ENCODE data around the gene CMTM6.

CMTM6 gene

DNA sequence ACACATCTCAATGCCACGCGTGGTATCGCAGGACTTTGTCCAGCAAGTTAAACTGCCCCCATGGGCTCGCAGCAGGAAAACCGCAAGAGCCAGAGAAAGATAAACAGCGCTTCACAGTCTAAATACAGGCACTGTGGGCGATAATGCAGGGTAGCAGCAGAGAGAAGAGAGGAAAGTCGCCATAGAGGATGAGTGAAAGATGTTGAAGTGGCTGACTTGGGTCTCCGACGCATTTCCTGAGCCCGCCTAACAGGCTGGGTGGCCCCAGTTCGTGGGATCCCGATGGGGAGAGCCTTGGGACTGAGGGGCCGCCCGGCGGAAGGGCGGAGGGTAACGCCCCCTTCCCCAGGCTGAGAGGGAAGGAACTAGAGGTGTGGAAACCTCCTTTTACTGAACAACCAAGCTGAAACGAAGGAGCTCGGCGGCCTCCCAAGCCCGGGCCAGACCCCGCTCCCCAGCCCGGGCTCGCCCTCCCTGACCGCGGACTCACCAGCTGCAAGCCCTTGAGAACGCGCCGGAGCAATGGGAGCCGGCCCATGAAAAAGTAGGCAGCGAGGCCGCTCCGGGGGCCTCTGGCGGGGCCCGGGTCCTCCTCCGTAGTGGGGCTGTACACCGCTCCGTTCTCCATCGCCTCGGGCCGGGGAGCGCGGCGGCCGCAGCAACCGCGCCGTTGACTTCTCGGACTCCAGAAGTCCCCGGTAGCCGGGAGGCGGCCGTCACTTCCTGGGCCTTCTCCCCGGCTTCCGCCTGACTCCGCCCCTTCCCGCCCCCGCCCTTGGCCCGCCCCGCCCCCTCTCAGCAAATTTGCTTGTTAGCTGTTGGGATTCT, at the start of gene CMTM6:
Gene CMTM6 (minus strand): TSS at position 735 of the 828 bp plus-strand sequence. CDS start 107 bp downstream, at position 628.
- H3K4me1 ChIP-seq (ENCODE audit: insufficient read depth, low read length), result peaks cover 16% of the 10 kb centered on the region
- H3K4me3 ChIP-seq (ENCODE audit: low read depth in 1 of 2, low read length in 2 of 2), result peak within 1 kb of the TSS; percentile 77 to 92
- no peaks in the 10 kb centered on the region for H3K36me3 ChIP-seq (ENCODE audit: insufficient read depth, low read length)
- no peaks in the 10 kb centered on the region for H3K9me3 ChIP-seq (ENCODE audit: low read length)
- peak within 1 kb of the TSS; percentile 98 for H3K27ac ChIP-seq (ENCODE audit: low read depth, low read length)
- H3K9ac ChIP-seq (ENCODE audit: low read length), result peak within 1 kb of the TSS; percentile 70
- H3K27me3 ChIP-seq (ENCODE audit: control insufficient read depth in 1 of 2, insufficient read depth in 2 of 2, low read length in 2 of 2), result no peaks in the 10 kb centered on the region

DNA sequence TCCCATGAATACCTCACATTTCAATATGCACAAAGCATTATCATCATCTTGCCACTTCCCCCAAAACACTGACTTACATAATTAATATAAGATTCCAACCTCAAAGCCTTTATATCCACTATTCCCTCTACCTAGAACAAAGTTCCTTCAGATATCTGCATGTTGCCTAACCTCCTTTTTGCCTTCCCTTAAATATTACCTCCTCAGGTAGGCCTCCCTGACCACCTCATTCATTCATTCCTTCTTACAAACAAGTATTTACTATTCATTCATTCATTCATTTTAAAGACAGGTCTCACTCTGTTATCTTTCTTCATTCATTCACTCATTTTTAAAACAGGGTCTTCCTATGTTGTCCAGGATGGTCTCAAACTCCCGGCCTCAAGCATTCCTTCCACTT, 49.4 kb upstream of the CMTM6 start:
- H3K9ac ChIP-seq (ENCODE audit: low read length), result no peak overlapping the region
- peaks cover 6% of the 10 kb centered on the region for H3K4me1 ChIP-seq (ENCODE audit: insufficient read depth, low read length)
- H3K27ac ChIP-seq (ENCODE audit: low read depth, low read length), result no peak overlapping the region
- no peaks in the 10 kb centered on the region for H3K9me3 ChIP-seq (ENCODE audit: low read length)
- no peaks in the 10 kb centered on the region for H3K27me3 ChIP-seq (ENCODE audit: control insufficient read depth in 1 of 2, insufficient read depth in 2 of 2, low read length in 2 of 2)
- H3K36me3 ChIP-seq (ENCODE audit: insufficient read depth, low read length), result no peaks in the 10 kb centered on the region
- H3K4me3 ChIP-seq (ENCODE audit: low read depth in 1 of 2, low read length in 2 of 2), result no peak overlapping the region

- no peak overlapping the region for H3K9ac ChIP-seq (ENCODE audit: low read length)
- no peaks in the 10 kb centered on the region for H3K36me3 ChIP-seq (ENCODE audit: insufficient read depth, low read length)
- H3K4me3 ChIP-seq (ENCODE audit: low read depth in 1 of 2, low read length in 2 of 2), result no peak overlapping the region
- H3K4me1 ChIP-seq (ENCODE audit: insufficient read depth, low read length), result peaks cover 6% of the 10 kb centered on the region
- no peaks in the 10 kb centered on the region for H3K27me3 ChIP-seq (ENCODE audit: control insufficient read depth in 1 of 2, insufficient read depth in 2 of 2, low read length in 2 of 2)
- H3K9me3 ChIP-seq (ENCODE audit: low read length), result no peaks in the 10 kb centered on the region
- no peak overlapping the region for H3K27ac ChIP-seq (ENCODE audit: low read depth, low read length)
Measured at GRCh38 chr3:32551496-32551895, 48.8 kb upstream of the CMTM6 start.

GRCh38 chr3:32551087-32551486, 48.4 kb upstream of the CMTM6 start:
- Histone ChIP-seq H3K36me3 (ENCODE audit: insufficient read depth, low read length) (no peaks in the 10 kb centered on the region), H3K27ac (ENCODE audit: low read depth, low read length) (no peak overlapping the region), H3K4me3 (ENCODE audit: low read depth in 1 of 2, low read length in 2 of 2) (no peak overlapping the region), H3K9ac (ENCODE audit: low read length) (no peak overlapping the region), H3K27me3 (ENCODE audit: control insufficient read depth in 1 of 2, insufficient read depth in 2 of 2, low read length in 2 of 2) (no peaks in the 10 kb centered on the region), H3K4me1 (ENCODE audit: insufficient read depth, low read length) (peaks cover 6% of the 10 kb centered on the region), H3K9me3 (ENCODE audit: low read length) (no peaks in the 10 kb centered on the region)

- no peaks in the 10 kb centered on the region for H3K9me3 ChIP-seq (ENCODE audit: low read length)
- H3K36me3 ChIP-seq (ENCODE audit: insufficient read depth, low read length), result no peaks in the 10 kb centered on the region
- no peak overlapping the region for H3K4me3 ChIP-seq (ENCODE audit: low read depth in 1 of 2, low read length in 2 of 2)
- no peak overlapping the region for H3K9ac ChIP-seq (ENCODE audit: low read length)
- no peaks in the 10 kb centered on the region for H3K27me3 ChIP-seq (ENCODE audit: control insufficient read depth in 1 of 2, insufficient read depth in 2 of 2, low read length in 2 of 2)
- H3K4me1 ChIP-seq (ENCODE audit: insufficient read depth, low read length), result no peaks in the 10 kb centered on the region
- no peak overlapping the region for H3K27ac ChIP-seq (ENCODE audit: low read depth, low read length)
Measured at GRCh38 chr3:32545305-32545704, 42.7 kb upstream of the CMTM6 start.

DNA sequence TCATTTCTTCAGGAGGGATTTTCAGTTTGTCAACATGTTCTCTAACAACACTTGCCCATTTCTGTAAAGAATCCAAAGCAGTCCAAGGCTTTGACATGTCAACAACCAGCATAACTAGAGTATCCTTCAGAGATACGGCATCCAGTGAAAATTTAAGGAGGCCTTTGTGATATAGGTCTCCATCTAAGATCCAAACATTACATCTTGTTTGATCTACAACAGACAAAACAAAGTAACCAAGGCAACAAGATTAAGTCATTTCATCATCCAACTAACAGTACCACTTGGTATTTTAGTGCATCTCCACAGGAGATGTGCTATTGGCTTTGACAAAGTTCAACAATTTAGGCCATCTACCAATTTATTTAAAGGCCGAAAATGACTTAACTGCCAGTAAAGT, 42.2 kb upstream of the CMTM6 start:
- H3K27me3 ChIP-seq (ENCODE audit: control insufficient read depth in 1 of 2, insufficient read depth in 2 of 2, low read length in 2 of 2), result no peaks in the 10 kb centered on the region
- no peak overlapping the region for H3K4me3 ChIP-seq (ENCODE audit: low read depth in 1 of 2, low read length in 2 of 2)
- no peaks in the 10 kb centered on the region for H3K4me1 ChIP-seq (ENCODE audit: insufficient read depth, low read length)
- H3K9ac ChIP-seq (ENCODE audit: low read length), result no peak overlapping the region
- no peaks in the 10 kb centered on the region for H3K36me3 ChIP-seq (ENCODE audit: insufficient read depth, low read length)
- no peak overlapping the region for H3K27ac ChIP-seq (ENCODE audit: low read depth, low read length)
- H3K9me3 ChIP-seq (ENCODE audit: low read length), result no peaks in the 10 kb centered on the region

GRCh38 chr3:32542807-32543206, 40.2 kb upstream of the CMTM6 start:
- H3K27ac ChIP-seq (ENCODE audit: low read depth, low read length), result no peak overlapping the region
- no peaks in the 10 kb centered on the region for H3K4me1 ChIP-seq (ENCODE audit: insufficient read depth, low read length)
- H3K4me3 ChIP-seq (ENCODE audit: low read depth in 1 of 2, low read length in 2 of 2), result no peak overlapping the region
- H3K36me3 ChIP-seq (ENCODE audit: insufficient read depth, low read length), result no peaks in the 10 kb centered on the region
- H3K9me3 ChIP-seq (ENCODE audit: low read length), result no peaks in the 10 kb centered on the region
- no peak overlapping the region for H3K9ac ChIP-seq (ENCODE audit: low read length)
- H3K27me3 ChIP-seq (ENCODE audit: control insufficient read depth in 1 of 2, insufficient read depth in 2 of 2, low read length in 2 of 2), result no peaks in the 10 kb centered on the region

DNA sequence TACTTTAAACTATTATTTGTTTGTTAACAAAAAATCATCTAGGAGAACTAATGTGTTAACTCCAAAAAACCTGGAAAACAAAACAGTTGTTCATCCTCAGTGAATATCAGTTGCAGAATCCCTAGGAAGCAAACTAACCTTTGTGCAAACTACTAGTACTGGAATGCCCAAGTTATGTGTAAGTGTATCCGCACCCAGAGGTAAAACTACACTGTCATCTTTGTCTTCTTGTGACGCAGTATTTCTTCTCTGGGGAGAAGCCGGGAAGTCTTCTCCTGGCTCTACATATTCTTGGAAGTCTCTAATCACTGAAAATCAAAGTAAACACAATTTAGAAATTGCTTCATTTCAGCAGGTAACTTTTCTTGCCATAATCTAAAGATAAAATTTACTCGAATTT, 38.2 kb upstream of the CMTM6 start:
- H3K4me3 ChIP-seq (ENCODE audit: low read depth in 1 of 2, low read length in 2 of 2), result no peak overlapping the region
- no peaks in the 10 kb centered on the region for H3K4me1 ChIP-seq (ENCODE audit: insufficient read depth, low read length)
- H3K27ac ChIP-seq (ENCODE audit: low read depth, low read length), result no peak overlapping the region
- H3K9me3 ChIP-seq (ENCODE audit: low read length), result no peaks in the 10 kb centered on the region
- no peaks in the 10 kb centered on the region for H3K27me3 ChIP-seq (ENCODE audit: control insufficient read depth in 1 of 2, insufficient read depth in 2 of 2, low read length in 2 of 2)
- H3K9ac ChIP-seq (ENCODE audit: low read length), result no peak overlapping the region
- no peaks in the 10 kb centered on the region for H3K36me3 ChIP-seq (ENCODE audit: insufficient read depth, low read length)

GRCh38 chr3:32532434-32532833, 29.8 kb upstream of the CMTM6 start:
- no peak overlapping the region for H3K9ac ChIP-seq (ENCODE audit: low read length)
- peaks cover 16% of the 10 kb centered on the region for H3K36me3 ChIP-seq (ENCODE audit: insufficient read depth, low read length)
- no peaks in the 10 kb centered on the region for H3K4me1 ChIP-seq (ENCODE audit: insufficient read depth, low read length)
- no peak overlapping the region for H3K4me3 ChIP-seq (ENCODE audit: low read depth in 1 of 2, low read length in 2 of 2)
- H3K27ac ChIP-seq (ENCODE audit: low read depth, low read length), result no peak overlapping the region
- H3K27me3 ChIP-seq (ENCODE audit: control insufficient read depth in 1 of 2, insufficient read depth in 2 of 2, low read length in 2 of 2), result no peaks in the 10 kb centered on the region
- H3K9me3 ChIP-seq (ENCODE audit: low read length), result no peaks in the 10 kb centered on the region

DNA sequence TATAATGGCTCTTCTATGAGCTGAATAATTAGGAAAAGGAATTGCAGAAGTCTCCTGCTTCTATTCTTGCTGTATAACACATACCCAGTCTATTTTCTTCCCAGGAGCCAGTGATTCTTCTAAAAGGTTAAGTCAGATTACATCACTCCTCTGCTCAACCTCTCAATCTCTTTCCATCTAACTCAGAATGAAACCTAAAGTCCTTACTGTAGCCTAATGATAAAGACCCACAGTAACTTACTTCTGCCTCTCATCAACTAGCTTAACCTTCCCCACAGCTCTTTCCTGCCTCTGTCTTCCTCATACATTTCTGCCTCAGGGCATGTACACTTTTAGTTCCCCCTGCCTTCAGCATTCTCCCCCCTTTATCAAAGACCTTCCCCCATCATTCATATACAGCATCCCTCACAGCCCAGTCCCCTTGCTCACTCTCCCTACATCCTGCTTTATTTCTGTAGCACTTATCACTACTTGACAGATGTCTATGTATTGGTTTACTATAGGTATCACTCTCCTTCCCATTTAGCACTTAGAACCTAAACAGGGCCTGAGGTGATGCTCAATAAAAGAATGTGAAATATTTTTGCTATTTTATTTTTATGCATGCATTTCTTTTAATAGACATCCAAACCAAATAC, 28.5 kb upstream of the CMTM6 start:
- H3K4me3 ChIP-seq (ENCODE audit: low read depth in 1 of 2, low read length in 2 of 2), result no peak overlapping the region
- H3K9me3 ChIP-seq (ENCODE audit: low read length), result no peaks in the 10 kb centered on the region
- H3K36me3 ChIP-seq (ENCODE audit: insufficient read depth, low read length), result peaks cover 25% of the 10 kb centered on the region
- H3K9ac ChIP-seq (ENCODE audit: low read length), result no peak overlapping the region
- H3K27me3 ChIP-seq (ENCODE audit: control insufficient read depth in 1 of 2, insufficient read depth in 2 of 2, low read length in 2 of 2), result no peaks in the 10 kb centered on the region
- no peak overlapping the region for H3K27ac ChIP-seq (ENCODE audit: low read depth, low read length)
- no peaks in the 10 kb centered on the region for H3K4me1 ChIP-seq (ENCODE audit: insufficient read depth, low read length)

DNA sequence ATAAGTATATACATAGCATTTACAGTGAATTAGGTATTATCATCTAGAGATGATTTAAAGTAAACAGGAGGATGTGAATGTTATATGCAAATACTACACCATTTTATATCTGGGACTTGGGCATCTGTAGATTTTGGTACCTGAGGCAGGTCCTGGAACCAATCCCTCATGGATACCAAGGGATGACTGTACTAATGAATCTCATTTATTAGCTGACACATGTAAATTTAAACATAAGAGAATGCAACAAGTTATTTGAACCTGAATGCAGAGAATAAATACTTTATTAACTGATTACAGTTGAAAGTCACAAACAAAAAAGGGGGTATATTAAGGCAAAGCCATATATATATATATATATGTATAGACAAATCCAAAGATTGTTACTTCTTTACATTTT, 23.1 kb upstream of the CMTM6 start:
- Histone ChIP-seq H3K4me1 (ENCODE audit: insufficient read depth, low read length) (no peaks in the 10 kb centered on the region), H3K9ac (ENCODE audit: low read length) (no peak overlapping the region), H3K27me3 (ENCODE audit: control insufficient read depth in 1 of 2, insufficient read depth in 2 of 2, low read length in 2 of 2) (no peaks in the 10 kb centered on the region), H3K4me3 (ENCODE audit: low read depth in 1 of 2, low read length in 2 of 2) (no peak overlapping the region), H3K27ac (ENCODE audit: low read depth, low read length) (no peak overlapping the region), H3K36me3 (ENCODE audit: insufficient read depth, low read length) (peaks cover 26% of the 10 kb centered on the region), H3K9me3 (ENCODE audit: low read length) (no peaks in the 10 kb centered on the region)

DNA sequence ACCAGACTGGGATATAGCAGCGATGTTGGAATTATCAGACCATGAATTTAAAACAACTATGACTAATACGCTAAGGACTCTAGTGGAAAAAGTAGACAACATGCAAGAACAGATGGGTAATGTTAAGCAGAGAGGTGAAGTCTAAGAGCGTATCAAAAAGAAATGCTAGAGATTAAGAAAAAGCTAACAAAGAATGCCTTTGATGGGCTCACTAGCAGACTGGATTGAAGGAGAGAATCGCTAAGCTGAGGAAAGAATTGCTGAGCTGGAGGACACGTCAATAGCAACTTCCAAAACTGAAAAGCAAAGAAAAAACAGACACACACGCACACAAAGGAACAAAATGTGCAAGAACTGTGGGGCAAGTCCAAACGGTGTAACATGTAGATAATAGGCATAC, 20.0 kb upstream of the CMTM6 start:
- Histone ChIP-seq H3K9me3 (ENCODE audit: low read length) (no peaks in the 10 kb centered on the region), H3K4me3 (ENCODE audit: low read depth in 1 of 2, low read length in 2 of 2) (no peak overlapping the region), H3K27me3 (ENCODE audit: control insufficient read depth in 1 of 2, insufficient read depth in 2 of 2, low read length in 2 of 2) (no peaks in the 10 kb centered on the region), H3K36me3 (ENCODE audit: insufficient read depth, low read length) (peaks cover 19% of the 10 kb centered on the region), H3K27ac (ENCODE audit: low read depth, low read length) (no peak overlapping the region), H3K4me1 (ENCODE audit: insufficient read depth, low read length) (no peaks in the 10 kb centered on the region), H3K9ac (ENCODE audit: low read length) (no peak overlapping the region)

Measured in muscle layer of colon (tissue), 2 donors.